GM18907 (cell line): Measurements from ENCODE around the gene BICD2.

Experiments
- ATAC-seq: cut with Tn5 transposase; IDR thresholded peaks from one replicate; pipeline ENCODE4 v1.9.1; 2021; ENCODE audit warnings: mild to moderate bottlenecking, moderate library complexity; ENCODE audit not compliant: unreplicated experiment

Gene BICD2

DNA sequence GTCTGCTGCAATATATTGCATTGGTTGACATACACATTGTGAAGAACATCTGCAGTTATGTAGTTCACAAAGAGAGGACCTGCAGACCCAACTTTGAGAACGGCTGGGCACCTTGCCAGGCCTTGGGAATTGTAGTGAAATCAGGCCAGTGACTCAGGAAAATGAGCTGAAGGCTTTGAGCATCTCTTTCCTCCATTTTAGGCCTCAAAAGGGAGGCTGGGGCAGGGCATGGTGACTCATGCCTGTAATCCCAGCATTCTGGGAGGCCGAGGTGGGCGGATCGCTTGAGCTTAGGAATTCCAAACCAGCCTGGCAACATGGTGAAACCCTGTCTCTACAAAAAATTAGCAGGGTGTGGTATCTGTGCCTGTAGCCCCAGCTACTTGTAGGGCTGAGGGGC lies 93.3 kb downstream of the BICD2 start:
- ATAC-seq: no peak

DNA sequence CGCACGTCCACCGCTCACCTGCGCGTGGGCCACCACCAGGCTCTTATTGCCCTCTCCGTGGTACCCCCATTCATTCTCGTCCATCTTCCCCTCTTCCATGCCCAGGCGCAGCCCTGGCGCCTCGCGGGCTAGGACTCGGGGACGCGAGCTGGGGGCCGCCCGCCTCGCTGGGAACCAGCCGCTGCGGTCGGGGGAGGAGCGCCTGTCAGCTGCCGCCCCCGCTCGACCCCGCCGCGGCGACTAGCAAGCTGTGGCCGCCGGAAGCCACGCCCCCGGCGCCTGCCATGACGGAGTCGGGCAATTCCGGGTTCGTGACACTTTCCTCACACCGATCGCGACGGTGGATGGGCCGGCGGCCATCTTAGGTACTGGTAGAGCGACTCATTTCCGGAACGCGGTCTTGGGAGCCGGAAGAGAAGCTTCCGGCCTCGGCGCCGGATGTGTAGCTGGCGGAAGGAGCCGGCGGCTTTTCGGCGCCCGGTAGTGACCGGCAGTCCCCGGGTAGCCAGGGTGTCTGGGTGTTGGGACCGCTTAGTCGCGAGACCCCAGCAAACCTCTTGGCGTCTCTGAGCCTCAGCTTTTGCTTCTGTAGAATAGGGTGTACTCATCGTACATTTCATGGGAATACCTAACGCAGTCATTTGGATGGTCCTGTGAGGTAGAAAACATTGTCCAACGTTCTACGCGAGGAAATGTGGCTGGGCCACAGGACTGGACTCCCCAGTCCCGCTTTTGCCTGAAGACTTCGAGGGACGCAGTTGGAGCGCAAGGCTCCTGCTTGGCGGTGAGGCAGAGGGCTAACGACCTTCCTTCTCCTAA lies 94.5 kb downstream of the BICD2 start, which contains the start of gene IPPK:
IPPK (minus strand) TSS at position 242 of the 819 bp plus-strand sequence; CDS start at position 99, 143 bp downstream.
- peak; percentile 93 for ATAC-seq

DNA sequence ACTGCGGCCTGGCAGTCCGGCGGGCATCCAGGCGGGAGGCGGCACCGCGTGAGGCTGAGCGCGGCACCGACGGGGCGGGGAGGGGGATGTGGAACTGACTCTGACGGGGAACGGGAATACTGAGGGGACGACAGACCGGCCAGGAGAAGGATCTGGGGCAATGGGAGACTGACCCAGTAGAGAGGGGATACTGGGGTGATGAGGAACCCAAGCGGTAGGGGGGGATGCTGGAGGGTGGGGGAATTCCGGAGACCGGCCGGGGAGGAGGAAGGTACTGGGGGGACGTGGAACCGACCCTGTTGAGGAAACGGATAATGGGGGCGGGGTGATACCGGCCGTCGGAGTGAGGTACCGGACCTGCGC lies 95.1 kb downstream of the BICD2 start:
- peak; percentile 7 for ATAC-seq

DNA sequence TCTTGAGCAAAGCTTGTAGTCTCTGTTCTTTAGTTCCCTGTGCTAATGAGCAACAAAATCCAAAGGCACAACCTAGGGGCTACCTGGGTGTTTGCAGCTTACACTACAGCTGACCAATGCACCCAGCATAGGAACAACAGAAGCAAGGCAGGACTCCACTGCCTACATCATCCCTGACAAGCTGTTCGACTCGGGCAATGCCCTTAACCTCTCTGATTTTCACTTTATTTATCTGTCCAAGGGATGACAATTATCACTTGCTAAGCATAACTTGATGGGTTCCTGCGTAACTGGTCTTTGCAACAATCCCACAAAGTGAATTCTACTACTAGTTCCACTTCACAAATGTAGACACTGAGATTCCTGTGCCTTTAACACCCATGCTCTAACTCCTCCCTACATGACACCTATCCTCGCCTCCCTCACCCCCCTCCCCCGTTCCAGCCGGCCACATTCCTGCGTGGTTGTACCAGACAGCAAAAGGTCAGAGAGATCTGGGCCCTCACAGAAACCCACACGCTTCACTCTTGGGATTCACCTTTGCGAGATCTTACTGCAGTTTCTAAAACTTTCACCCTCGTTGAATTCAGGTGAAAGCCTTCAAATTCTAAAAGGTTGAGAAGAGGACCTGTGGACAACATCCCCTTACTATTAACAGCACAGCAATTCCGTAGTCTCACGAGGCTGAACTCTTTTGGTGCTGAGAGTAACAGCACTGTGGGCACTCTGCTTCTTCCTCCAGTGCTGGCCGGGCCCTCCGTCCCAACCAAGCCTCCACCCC lies 95.7 kb downstream of the BICD2 start:
- ATAC-seq: no peak

DNA sequence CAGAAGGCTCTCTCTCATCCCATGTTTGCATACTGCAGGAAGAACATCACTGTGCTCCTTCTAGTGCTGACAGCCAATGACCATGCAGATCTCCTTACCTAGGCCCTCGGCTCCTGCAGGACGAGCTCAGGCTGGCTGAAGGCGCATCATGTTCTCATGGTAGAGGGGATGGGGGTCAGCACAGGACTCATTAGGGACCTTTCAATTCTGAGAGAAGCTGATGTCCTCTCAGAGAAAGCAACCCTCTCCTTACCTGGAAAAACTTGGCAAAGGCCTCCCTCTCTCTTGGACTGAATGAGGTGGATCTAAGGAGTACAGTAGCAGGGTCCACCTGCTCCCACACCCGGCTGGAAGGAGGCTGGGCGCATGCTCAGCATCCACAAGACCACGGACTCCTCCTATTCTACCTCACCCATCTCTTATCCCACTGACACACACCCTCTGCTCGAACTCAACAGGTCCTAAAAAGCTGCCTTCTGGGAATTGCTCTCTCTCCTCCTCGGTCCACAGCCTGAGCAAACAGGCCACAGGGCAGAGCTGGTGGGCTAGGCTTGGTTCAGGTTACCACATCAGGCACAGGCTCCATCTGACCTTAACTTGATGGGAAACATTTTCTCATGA lies 97.6 kb downstream of the BICD2 start:
- no peak for ATAC-seq

DNA sequence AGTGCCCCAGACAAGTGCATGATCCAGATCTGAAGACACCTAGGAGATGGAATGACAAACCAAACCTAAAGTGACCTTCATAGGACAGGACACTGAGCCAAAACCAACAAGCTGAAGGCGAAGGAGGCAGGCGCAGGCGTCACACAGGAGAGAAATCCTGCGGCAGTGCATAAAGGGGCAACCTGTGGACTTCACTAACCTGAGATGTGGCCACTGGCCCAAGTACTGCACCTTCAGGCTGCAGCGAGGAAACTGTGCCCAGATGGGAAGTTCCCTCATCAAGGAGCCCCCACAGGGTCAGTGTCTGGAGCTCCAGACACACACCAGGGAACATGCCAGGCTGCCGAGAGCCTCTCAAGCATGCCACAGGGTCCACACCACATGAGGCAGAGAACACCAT lies 98.4 kb downstream of the BICD2 start:
- no peak for ATAC-seq

DNA sequence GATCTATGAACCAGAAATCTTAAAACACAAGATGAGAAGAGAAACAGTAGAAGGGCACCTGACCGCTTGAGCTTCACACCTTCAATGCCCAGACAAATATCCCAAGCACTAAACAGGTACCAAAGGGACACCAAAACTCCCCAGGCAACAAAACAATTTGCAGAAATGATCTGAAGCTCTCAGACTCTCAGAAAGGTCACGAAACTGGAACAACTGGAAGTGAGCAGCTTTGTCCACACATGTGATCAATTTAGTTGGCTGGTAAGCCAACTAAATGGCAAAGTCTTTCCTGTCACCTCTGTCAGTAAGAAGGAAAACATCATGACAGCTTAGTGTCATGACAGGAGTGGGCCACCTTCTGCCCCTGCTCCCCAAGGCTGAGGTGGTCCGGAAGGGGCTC lies 98.8 kb downstream of the BICD2 start:
- no peak for ATAC-seq

DNA sequence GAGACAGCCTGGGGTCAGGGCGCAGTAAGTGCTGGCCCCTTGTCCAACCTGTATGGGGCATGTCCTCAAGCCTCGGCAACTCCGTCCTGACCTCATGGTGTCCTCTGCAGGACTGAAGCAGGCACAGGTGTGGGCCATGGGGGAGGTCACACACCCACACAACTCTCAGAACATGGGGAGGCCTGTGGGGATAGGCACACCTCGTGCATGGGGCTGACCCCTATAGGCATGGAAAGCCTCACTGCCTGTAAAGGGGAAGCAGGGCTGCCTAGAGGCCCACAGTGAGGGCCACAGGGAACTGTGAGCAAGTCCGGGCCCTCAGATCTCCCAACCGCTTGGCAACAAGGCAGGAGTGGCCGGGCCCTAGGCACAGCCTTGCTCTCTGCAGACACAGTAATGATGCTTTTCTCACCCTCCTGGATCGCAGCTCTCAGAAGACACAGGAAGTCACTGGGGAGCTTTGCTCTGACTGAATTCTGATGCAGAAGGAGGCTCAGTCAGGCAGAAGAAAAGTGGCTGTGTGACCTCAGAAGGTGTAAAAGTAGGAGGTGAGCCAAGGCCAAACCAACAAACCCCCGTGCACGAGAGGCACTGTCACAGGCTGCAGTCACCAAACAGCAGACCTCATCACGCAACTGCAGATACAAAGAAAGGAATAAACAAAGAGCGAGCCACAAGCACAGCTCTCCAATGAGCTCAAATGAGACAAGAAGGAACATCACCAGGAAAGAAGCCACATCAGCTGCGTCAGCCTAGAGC lies 100.1 kb downstream of the BICD2 start:
- ATAC-seq: no peak

DNA sequence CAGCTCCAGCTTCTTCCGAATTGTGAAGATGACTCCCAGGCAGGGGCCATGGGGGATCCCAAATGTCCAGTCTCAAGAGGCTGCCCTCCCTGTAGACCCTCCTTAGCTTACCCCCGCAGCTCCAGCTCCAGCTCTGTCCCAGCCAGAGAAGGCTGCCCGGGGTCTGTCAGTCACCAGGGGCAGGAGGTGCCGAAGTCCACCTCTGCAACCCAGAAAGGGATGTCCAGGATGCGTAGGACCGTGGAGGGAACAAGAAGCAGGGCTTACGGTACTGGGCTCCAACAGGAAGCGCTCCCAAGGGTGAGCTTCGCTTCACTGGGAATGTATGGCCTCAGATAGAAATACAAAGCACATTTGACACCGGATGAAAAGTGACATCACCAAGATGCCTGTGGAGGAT lies 100.7 kb downstream of the BICD2 start:
- no peak for ATAC-seq

DNA sequence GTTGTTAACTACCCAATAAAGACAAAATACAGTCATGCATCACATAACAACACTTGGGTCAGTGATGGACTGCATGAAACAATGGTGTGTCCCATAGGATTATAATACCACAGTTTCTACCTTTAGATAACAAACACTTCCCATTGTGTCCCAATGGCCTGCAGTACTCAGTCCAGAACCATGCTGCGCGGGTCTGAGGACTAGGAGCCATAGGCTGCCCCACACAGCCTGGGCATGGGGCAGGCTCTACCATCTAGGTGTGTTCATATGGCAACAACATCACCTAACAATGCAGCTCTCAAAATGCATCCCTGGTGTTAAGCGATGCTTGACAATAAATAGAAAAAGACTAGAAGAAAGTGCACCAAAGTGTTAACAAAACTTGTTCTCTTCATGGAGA lies 101.5 kb downstream of the BICD2 start:
- ATAC-seq: no peak

DNA sequence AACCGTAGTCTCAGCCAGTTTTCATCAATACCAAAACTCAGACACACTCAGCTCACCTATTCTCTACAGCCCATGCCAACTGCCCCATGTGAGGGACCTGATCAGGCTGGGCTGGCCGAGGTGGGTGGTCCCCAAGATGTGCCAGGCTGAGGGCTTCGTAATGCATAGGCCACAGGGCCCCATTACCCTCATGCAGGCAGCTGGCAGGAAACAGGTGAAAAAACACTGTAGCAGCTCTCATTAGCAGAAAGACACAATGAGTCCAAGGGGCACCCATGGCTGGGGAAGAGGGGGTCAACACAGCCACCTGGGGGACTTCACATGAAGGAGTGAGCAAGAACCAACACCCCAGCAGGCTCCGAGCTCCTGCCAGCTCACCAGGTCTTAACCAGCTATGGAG lies 102.9 kb downstream of the BICD2 start:
- ATAC-seq: no peak
